HG03439 (cell line): ENCODE measurements around the gene PFKFB3.

Experiments used
- ATAC-seq: cut with Tn5 transposase; IDR thresholded peaks from one replicate; pipeline ENCODE4 v1.9.1; 2021; ENCODE audit warnings: mild to moderate bottlenecking, moderate library complexity; ENCODE audit not compliant: unreplicated experiment

The PFKFB3 gene

GRCh38 chr10:6297951-6298381 is 95.2 kb downstream of the PFKFB3 start:
- no peak for ATAC-seq

GRCh38 chr10:6298428-6298827 is 95.7 kb downstream of the PFKFB3 start:
- ATAC-seq = no peak

GRCh38 chr10:6299234-6299633 is 96.5 kb downstream of the PFKFB3 start:
- ATAC-seq = no peak

- ATAC-seq = no peak
Measured at GRCh38 chr10:6299743-6300105, 97.0 kb downstream of the PFKFB3 start.

GRCh38 chr10:6300106-6300783 is 97.5 kb downstream of the PFKFB3 start:
- peak; percentile 86 for ATAC-seq

GRCh38 chr10:6300784-6301460 is 98.2 kb downstream of the PFKFB3 start:
- no peak for ATAC-seq

GRCh38 chr10:6301488-6302075 is 98.8 kb downstream of the PFKFB3 start:
- no peak for ATAC-seq
